Caco-2 (cell line): Measurements from ENCODE around the gene RRP9. TPM values are rescaled to one million over a fixed set of nuclear protein-coding genes. Genes with fewer than 3 reads are reported as not detected.

Experiments
- BruUV-seq: library from RNA; stranded (reverse); fragments of 400-500 nt; replicated peaks from 2 replicates; lab custom pipeline; 2021; lab: Mats Ljungman, UMichigan
- CTCF ChIA-PET: fragments of 300-600 bp; sonication (Branson Sonifier 250); formaldehyde crosslinking; loops from one replicate; lab custom pipeline; 2022; ENCODE audit warnings: antibody characterized with exemption; lab: Charles Lee
- POLR2A ChIA-PET: fragments of 300-600 bp; sonication (Branson Sonifier 250); formaldehyde crosslinking; loops from one replicate; lab custom pipeline; 2022; ENCODE audit warnings: antibody characterized with exemption; lab: Charles Lee
- DNase-seq, 2 experiments: peaks; one replicate each; pipeline versions ENCODE4 v3.0.0 to v3.0.0-alpha.2; 2020 to 2022
- H3K27me3 ChIP-seq: replicated peaks from 2 replicates; pipeline ENCODE4 v1.6.0; 2011; ENCODE audit warnings: low read length; ENCODE audit not compliant: control insufficient read depth, insufficient read depth
- H3K36me3 ChIP-seq: 2 replicates; pipeline ENCODE4 v1.5.1; 2011; ENCODE audit warnings: low read length; ENCODE audit not compliant: control insufficient read depth, insufficient read depth
- H3K4me1 ChIP-seq: fragments of 250-450 bp; sonication (Bioruptor Pico); 2 replicates; pipeline ENCODE4 v1.5.1; 2020; ENCODE audit warnings: mild to moderate bottlenecking
- H3K4me3 ChIP-seq: 2 replicates; pipeline ENCODE4 v1.5.1; 2011; ENCODE audit warnings: low read depth, mild to moderate bottlenecking, control low read depth, low read length
- H3K9me3 ChIP-seq: fragments of 250-450 bp; sonication (Bioruptor Pico); 2 replicates; pipeline ENCODE4 v1.5.1; 2020; ENCODE audit warnings: mild to moderate bottlenecking, moderate library complexity
- H3K27ac Mint-ChIP-seq: one replicate; pipeline ENCODE4 v1.8.0; 2022; ENCODE audit warnings: mixed read lengths; ENCODE audit not compliant: unreplicated experiment
- H3K27me3 Mint-ChIP-seq: one replicate; pipeline ENCODE4 v1.8.0; 2022; ENCODE audit warnings: mixed read lengths; ENCODE audit not compliant: insufficient read depth, unreplicated experiment
- H3K36me3 Mint-ChIP-seq: one replicate; pipeline ENCODE4 v1.8.0; 2022; ENCODE audit warnings: mild to moderate bottlenecking, mixed read lengths; ENCODE audit not compliant: insufficient read depth, unreplicated experiment
- H3K4me1 Mint-ChIP-seq: one replicate; pipeline ENCODE4 v1.8.0; 2022; ENCODE audit warnings: low read depth, mixed read lengths; ENCODE audit not compliant: unreplicated experiment
- H3K4me3 Mint-ChIP-seq: one replicate; pipeline ENCODE4 v1.8.0; 2022; ENCODE audit warnings: mild to moderate bottlenecking, moderate library complexity, mixed read lengths; ENCODE audit not compliant: unreplicated experiment
- H3K9me3 Mint-ChIP-seq: one replicate; pipeline ENCODE4 v1.8.0; 2022; ENCODE audit warnings: mixed read lengths; ENCODE audit not compliant: unreplicated experiment
- intact Hi-C: fragments of 100-400 bp; cut with micrococcal nuclease; formaldehyde crosslinking; loops from one replicate; pipeline ENCODE4 v1.10.0; 2022; ENCODE audit not compliant: unreplicated experiment
- total RNA-seq: library from RNA; stranded (reverse); gene quantifications from 2 replicates; pipeline ENCODE4 v1.2.3, GENCODE V29; 2022
- TF ChIP-seq, protein P1 (sequence below), 2 experiments: fragments of 200-600 bp in 1 of 2; IDR thresholded peaks; 1 replicate in 1 of 2; 2 replicates in 1 of 2; pipeline versions ENCODE4 v1.5.1 to v1.8.0; 2011 to 2022; ENCODE audit warnings: antibody characterized with exemption in 1 of 2, control low read depth in 1 of 2, inconsistent platforms in 1 of 2, low read depth in 1 of 2, low read length in 1 of 2, mild to moderate bottlenecking in 1 of 2, moderate library complexity in 1 of 2; ENCODE audit not compliant: insufficient read depth in 1 of 2, severe bottlenecking in 1 of 2, unreplicated experiment in 1 of 2

The RRP9 gene
- total RNA-seq, 1 experiment from 2014 or later = 39.1 TPM

DNA sequence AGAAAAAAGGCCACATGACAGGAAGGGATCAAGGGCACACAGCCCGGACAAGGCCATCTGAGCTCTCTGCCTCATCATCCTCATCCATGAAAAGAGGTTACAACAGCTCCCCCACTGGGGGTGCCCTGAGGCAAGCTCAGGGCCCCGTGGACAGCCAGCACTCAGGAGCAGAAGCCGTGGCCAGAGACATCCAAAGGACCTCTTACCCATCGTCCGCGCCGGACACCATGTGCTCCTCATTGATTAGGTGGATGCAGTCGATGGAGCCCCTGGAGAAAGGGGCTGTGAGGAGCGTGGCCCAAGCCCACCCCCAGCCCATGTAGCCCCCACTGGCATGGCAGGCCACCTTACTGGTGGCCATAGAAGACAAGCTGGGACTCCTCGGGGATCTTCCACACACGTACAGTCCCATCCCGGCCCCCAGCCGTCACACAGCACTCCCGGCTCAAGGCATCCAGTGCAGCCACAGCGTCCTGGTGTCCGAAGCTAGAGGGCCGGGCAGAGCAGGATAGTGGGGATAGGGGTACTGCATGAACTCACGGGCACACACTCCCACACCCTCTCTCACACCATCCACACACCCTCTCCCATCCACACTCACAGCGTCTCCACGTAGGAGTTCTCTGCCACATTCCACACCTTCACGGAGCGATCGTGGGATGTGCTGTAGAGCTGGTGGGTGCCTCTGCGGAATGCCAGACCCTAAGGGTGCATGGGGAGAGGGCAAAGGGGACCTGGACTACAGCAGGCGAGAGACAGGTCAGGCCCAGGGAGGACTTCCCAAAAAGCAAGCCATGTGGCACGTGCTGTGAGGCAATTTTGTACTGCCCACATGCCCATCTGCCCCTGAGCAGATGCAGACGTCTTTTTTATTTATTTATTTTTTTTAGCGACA, 6.5 kb downstream of the RRP9 start:
- Mint-ChIP-seq H3K4me3 (no peak overlapping the region), H3K27ac (no peak overlapping the region), H3K4me1 (no peaks in the 10 kb centered on the region), H3K9me3 (no peaks in the 10 kb centered on the region), H3K27me3 (no peaks in the 10 kb centered on the region), H3K36me3 (peaks cover 53% of the 10 kb centered on the region)
- DNase-seq = no peak
- Histone ChIP-seq H3K36me3 (no peaks in the 10 kb centered on the region; the same call in 1 of the 2 replicates), H3K4me1 (no peaks in the 10 kb centered on the region), H3K9me3 (no peaks in the 10 kb centered on the region), H3K27me3 (no peaks in the 10 kb centered on the region), H3K4me3 (no peak overlapping the region)
- ChIA-PET POLR2A (no interaction called here), CTCF (no interaction called here)
- TF ChIP-seq, protein P1, sequence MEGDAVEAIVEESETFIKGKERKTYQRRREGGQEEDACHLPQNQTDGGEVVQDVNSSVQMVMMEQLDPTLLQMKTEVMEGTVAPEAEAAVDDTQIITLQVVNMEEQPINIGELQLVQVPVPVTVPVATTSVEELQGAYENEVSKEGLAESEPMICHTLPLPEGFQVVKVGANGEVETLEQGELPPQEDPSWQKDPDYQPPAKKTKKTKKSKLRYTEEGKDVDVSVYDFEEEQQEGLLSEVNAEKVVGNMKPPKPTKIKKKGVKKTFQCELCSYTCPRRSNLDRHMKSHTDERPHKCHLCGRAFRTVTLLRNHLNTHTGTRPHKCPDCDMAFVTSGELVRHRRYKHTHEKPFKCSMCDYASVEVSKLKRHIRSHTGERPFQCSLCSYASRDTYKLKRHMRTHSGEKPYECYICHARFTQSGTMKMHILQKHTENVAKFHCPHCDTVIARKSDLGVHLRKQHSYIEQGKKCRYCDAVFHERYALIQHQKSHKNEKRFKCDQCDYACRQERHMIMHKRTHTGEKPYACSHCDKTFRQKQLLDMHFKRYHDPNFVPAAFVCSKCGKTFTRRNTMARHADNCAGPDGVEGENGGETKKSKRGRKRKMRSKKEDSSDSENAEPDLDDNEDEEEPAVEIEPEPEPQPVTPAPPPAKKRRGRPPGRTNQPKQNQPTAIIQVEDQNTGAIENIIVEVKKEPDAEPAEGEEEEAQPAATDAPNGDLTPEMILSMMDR (IDR thresholded peaks at IDR 0.05; ENCODE audit: insufficient read depth in 1 of 2, low read depth in 1 of 2, low read length in 1 of 2, severe bottlenecking in 1 of 2, unreplicated experiment in 1 of 2) = no peak
- BruUV-seq = no TSS peak
- intact Hi-C loops = no loop called here

DNA sequence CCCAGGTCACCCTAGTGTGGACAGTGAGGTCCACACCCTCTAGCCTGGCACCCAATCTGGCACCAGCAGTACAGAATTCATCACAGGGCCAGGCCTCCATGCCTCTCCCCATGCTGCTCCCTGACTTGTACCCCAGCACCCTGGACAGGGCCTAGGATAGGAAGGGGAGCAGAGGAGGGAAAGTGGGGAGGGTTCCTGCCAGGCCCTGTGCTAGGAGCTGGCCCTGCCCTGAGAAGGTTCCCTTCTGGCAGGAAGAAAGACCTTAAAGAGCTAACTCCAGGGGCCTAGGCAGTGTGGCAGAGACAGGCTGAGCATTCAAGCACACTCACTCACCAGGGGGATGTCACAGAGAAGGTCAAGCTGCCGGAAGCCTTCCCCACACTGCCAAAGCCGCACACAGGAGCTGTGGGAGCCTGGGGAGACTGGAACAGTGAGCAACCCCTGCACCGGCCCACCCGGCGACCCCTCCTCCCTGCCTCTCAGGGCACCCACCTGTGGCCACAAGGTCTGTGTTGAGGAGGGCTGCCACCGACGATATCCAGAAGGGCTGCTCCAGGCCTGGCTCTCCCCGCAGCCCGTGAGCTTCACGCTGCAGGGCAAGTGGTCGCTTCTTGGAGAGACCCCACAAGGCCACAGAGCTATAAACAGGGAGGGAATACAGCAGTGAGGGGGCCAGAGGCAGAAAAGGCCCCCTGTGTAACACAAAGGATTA, 7.4 kb downstream of the RRP9 start:
- TF ChIP-seq, protein P1 (IDR thresholded peaks at IDR 0.05; ENCODE audit: insufficient read depth in 1 of 2, low read depth in 1 of 2, low read length in 1 of 2, severe bottlenecking in 1 of 2, unreplicated experiment in 1 of 2) = no peak
- Histone ChIP-seq H3K9me3 (no peaks in the 10 kb centered on the region), H3K4me3 (no peak overlapping the region), H3K27me3 (no peaks in the 10 kb centered on the region), H3K36me3 (no peaks in the 10 kb centered on the region; the same call in 1 of the 2 replicates), H3K4me1 (no peaks in the 10 kb centered on the region)
- Mint-ChIP-seq H3K4me1 (no peaks in the 10 kb centered on the region), H3K27me3 (no peaks in the 10 kb centered on the region), H3K4me3 (no peak overlapping the region), H3K9me3 (no peaks in the 10 kb centered on the region), H3K27ac (no peak overlapping the region), H3K36me3 (peaks cover 51% of the 10 kb centered on the region)
- DNase-seq = no peak
- POLR2A ChIA-PET = no interaction called here
- intact Hi-C loops = no loop called here
- no TSS peak for BruUV-seq
- CTCF ChIA-PET = no interaction called here

DNA sequence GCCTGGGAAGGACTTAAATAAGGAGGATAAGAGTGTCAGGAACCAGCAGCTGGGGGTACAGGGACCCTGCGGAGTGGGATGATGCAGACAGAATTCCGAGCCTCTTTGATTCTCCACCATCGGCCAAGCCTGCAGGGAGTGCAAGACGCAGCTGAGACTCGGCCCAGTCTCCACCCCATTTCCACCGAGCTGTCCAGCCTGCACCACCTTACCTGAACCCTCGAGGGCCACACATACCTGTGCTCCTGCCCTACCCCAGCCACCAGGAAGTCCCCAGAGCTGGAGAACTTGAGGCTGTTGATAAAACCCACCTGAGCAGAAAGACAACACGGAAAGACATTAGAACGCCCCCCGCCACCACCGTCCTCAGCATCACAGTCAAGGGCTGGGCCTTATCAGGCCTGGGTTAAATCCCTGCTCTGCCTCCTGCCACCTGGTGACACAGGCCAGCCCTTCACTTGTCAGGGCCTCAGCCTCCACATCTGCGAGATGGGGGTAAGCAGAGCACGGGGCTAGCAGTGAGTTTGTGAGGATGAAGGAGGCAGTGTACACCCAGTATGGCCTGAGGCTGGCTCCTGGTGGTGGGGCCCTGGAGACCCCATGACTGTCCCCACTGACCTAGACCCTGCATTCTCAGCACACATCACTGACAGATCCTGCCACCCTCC, 8.1 kb downstream of the RRP9 start:
- Mint-ChIP-seq H3K27me3 (no peaks in the 10 kb centered on the region), H3K4me1 (no peaks in the 10 kb centered on the region), H3K9me3 (no peaks in the 10 kb centered on the region), H3K36me3 (peaks cover 48% of the 10 kb centered on the region), H3K27ac (no peak overlapping the region), H3K4me3 (no peak overlapping the region)
- Histone ChIP-seq H3K4me1 (no peaks in the 10 kb centered on the region), H3K36me3 (no peaks in the 10 kb centered on the region; the same call in 1 of the 2 replicates), H3K27me3 (no peaks in the 10 kb centered on the region), H3K4me3 (no peak overlapping the region), H3K9me3 (no peaks in the 10 kb centered on the region)
- POLR2A ChIA-PET = no interaction called here
- TF ChIP-seq, protein P1 (IDR thresholded peaks at IDR 0.05; ENCODE audit: insufficient read depth in 1 of 2, low read depth in 1 of 2, low read length in 1 of 2, severe bottlenecking in 1 of 2, unreplicated experiment in 1 of 2) = no peak
- no TSS peak for BruUV-seq
- intact Hi-C loops = no loop called here
- no peak for DNase-seq
- CTCF ChIA-PET = no interaction called here
